Stimulated activated CD8-positive, alpha-beta memory T cell treated with anti-CD3 and anti-CD28 coated beads, Interleukin-15, amount 100 ng/mL, for 24 hours (primary cell): ENCODE data around the gene MT1A.

Experiments
- DNase-seq: peaks from one replicate; pipeline ENCODE4 v3.0.0-alpha.2; 2020; ENCODE audit warnings: low read depth

The MT1A gene

GRCh38 chr16:56637814-56638750 is at the start of gene MT1A:
Gene MT1A, plus strand, starts transcription at chr16:56638666. Its CDS starts 73 bp downstream, at chr16:56638739.
- no peak for DNase-seq

- no peak for DNase-seq
Measured at GRCh38 chr16:56588781-56589140, 49.7 kb upstream of the MT1A start.

- DNase-seq: no peak
Measured at GRCh38 chr16:56589141-56590039, 49.1 kb upstream of the MT1A start, which contains the start of gene MT3. Gene MT3, plus strand, starts transcription at chr16:56589528. Its CDS starts 63 bp downstream, at chr16:56589591.

GRCh38 chr16:56591377-56592060 is 46.9 kb upstream of the MT1A start:
- no peak for DNase-seq

GRCh38 chr16:56593573-56594291 is 44.7 kb upstream of the MT1A start:
- no peak for DNase-seq

- no peak for DNase-seq
Measured at GRCh38 chr16:56594292-56594619, 44.2 kb upstream of the MT1A start.

- no peak for DNase-seq
Measured at GRCh38 chr16:56600398-56600999, 38.0 kb upstream of the MT1A start.

- DNase-seq: no peak
Measured at GRCh38 chr16:56601325-56601724, 37.1 kb upstream of the MT1A start.

GRCh38 chr16:56603589-56603988 is 34.9 kb upstream of the MT1A start:
- no peak for DNase-seq

- no peak for DNase-seq
Measured at GRCh38 chr16:56604966-56605365, 33.5 kb upstream of the MT1A start.

- no peak for DNase-seq
Measured at GRCh38 chr16:56605475-56605874, 33.0 kb upstream of the MT1A start.

GRCh38 chr16:56606071-56606475 is 32.4 kb upstream of the MT1A start:
- no peak for DNase-seq

GRCh38 chr16:56606476-56607108 is 31.9 kb upstream of the MT1A start:
- DNase-seq: no peak

GRCh38 chr16:56607109-56607618 is 31.3 kb upstream of the MT1A start:
- no peak for DNase-seq

GRCh38 chr16:56607675-56608042 is 30.8 kb upstream of the MT1A start:
- DNase-seq: no peak

GRCh38 chr16:56608043-56608875 is 30.2 kb upstream of the MT1A start, which contains the start of gene MT2A:
Gene MT2A, plus strand, starts transcription at chr16:56608584. Its CDS starts 72 bp downstream, at chr16:56608656.
- DNase-seq: peak; percentile 68

GRCh38 chr16:56608876-56609462 is 29.5 kb upstream of the MT1A start:
- no peak for DNase-seq

- DNase-seq: no peak
Measured at GRCh38 chr16:56609463-56609921, 29.0 kb upstream of the MT1A start.

GRCh38 chr16:56610017-56610608 is 28.4 kb upstream of the MT1A start:
- no peak for DNase-seq
